Eye (tissue), 1 donor: ENCODE measurements around the gene CCDC24.

Experiments
- DNase-seq: peaks from one replicate; pipeline ENCODE4 v3.0.0-alpha.2; 2015

CCDC24 gene

GRCh38 chr1:44027320-44027719, 35.9 kb downstream of the CCDC24 start:
- DNase-seq, result no peak

DNA sequence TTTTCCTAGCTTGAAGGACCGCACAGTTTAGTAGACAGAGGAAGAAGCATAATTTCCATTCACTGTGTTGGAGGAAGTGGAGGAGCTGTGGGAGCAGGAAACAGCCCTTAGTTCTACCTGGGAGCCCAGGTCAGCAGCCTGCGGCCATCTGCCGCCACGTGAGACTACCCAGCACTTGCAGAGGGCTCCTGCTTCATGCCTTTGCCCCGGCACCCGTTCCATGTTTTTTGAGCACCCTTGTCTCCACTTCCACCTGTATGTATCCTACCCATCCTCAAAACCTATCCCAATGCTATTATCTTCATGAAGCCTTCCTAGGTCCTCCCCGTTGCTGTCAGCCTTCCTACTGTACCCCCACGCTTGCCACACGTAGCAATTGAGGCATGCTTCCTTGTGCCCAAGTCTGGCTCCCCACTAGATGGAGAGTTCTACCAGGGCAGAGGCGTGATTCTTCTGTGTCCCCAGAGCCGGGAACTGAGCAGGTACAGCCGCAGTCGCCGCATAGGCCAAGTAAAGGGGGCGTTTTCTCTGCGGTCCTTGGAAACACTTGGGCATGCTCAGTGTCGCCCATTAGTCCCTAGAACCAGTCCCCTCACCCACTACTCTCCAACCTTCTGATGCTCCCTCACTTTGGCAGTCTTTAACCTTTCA, 38.0 kb downstream of the CCDC24 start:
- DNase-seq, result no peak

DNA sequence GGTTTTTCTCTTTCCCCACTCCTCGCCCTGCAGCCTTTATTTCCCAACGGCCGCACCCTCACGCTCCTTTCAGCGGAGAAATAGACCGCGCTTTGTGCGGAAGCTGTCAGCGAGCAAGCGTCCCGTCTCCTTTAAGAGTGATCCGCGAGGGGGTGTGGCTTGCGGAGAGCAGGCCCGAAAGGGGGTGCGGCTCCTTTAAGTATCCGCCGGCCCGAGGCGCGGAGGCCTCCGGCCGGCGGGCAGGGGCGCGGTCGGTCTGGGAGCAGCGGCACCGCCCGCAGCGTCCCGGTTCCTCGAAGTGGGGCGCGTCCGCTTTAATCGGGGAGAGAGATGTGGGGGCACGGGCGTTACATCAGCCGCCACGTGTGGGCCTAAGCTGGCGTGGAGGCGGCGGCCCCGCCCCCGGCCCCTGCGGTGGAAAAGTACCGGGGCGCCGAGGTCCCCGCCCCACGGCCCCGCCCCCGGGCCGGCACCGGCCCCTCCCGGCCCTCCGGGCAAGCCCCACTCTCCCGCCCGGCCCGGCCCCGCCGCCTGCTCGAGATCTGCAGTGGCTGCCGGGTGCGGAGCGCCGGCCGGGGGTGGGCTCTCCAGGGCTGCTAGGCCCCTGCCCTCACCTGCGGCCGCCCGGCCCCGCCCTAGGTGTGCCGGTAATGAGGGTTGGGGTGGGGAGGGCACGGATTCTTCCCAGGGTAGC, 38.7 kb downstream of the CCDC24 start:
- peak; percentile 96 for DNase-seq

DNA sequence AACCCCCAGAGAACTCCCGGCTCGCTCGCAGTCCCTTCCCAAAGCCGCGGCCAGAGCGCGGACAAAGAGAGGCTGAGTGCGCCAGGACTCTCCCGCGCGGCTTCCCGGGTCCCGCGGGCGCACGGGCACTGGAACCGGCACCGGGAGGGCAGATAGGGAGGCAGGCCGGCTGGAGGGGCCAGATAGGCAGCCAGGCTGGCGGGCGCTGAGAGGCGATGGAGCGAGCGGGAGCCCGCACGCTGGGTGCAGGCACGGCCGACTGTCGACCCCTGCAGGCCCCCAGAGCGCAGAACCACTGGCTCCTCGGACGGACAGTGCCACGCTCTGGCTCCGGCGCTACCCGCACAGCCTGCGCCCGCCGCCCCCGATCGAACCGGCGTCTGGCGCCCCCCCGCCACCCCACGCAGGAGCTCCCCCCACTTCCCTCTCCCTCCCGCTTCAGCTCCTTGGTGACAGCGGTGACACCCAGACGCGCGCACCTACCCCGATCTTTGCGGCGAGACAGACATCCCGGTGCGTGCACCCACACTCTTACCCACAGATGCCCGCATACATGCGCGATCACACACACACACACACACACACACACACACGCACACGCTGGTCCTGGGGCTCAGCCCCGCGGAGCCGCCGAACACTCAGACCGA, 39.3 kb downstream of the CCDC24 start:
- DNase-seq, result peak; percentile 86

DNA sequence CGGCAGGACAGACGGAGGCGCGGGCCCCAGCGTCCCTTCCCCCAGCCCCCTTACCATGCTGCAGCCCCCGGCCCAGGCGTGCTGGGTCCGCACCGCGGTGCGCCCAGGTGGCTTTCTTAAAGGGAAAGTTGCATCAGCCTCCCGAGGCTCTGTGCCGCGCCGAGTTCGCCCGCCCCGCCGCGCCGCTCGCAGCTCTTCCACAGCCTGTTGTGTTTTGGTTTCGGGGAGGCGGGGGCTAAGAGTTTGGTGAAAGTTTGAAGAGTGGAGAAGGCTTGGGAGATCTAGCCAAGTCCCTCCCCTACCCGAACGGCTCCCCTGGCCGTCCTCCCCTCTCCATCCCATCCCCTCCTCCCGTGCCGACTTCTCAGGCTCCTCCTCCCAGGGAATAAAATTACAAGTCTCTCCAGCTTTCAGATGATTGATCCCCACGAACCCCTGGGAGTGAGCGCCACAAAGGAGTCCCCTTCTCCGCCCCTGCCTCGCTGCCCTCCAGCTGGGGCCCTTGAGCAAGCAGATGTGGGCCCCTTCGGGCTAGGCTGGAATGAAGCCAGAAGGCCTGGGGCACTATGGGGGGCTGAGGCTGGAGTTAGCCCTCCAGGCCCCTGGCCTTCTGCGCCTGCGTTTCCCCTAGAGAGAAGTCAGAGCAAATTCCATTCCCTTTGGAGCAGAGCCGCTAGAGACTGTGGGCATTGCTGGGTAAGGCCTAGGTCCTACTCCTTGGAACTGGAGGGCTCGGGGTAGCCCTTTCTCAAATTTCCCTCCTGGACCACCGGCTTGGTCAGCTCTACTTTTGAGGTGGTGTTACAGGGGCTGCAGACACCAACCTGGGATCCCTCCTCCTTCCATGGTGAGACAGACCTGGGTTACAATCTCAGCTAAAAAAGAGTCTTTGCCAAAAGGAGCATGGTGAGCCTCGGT, 40.1 kb downstream of the CCDC24 start, which contains the start of gene SLC6A9:
Gene SLC6A9, minus strand, starts transcription at position 211 of the 918 bp plus-strand sequence. CDS start 7,185 bp downstream, outside the sequence.
- DNase-seq, result peak; percentile 87

GRCh38 chr1:44032170-44032790, 40.9 kb downstream of the CCDC24 start:
- no peak for DNase-seq

DNA sequence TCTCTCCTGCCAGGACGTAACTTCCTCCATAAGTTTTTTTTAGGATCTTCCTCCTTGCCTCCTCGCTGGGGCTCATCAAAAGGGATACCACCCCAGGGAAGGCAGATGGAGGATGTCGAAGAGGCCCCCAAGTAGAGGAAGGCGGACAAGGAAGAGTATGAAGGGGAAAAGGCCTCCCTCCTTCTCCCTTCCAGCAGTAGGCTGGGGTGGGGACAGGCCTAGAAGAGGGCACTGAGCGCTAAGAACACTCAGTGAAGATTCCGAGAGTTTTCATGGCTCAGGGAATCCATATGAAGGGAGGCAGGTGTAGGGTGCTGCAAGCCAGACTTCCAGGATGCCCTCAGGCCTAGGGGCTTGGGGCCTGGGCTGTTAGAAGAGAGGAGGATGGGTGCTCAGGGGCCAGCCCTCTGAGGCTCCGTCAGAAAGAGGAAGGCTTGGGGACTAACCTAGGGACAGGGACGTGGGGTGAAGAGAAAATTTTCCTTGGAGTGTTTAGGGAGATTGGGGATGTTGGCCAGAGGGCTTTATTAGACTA, 41.7 kb downstream of the CCDC24 start:
- no peak for DNase-seq

- DNase-seq, result no peak
These were observed 42.4 kb downstream of the CCDC24 start for GRCh38 chr1:44033756-44034155.

- DNase-seq, result no peak
These were observed 43.0 kb downstream of the CCDC24 start for GRCh38 chr1:44034423-44034822.

DNA sequence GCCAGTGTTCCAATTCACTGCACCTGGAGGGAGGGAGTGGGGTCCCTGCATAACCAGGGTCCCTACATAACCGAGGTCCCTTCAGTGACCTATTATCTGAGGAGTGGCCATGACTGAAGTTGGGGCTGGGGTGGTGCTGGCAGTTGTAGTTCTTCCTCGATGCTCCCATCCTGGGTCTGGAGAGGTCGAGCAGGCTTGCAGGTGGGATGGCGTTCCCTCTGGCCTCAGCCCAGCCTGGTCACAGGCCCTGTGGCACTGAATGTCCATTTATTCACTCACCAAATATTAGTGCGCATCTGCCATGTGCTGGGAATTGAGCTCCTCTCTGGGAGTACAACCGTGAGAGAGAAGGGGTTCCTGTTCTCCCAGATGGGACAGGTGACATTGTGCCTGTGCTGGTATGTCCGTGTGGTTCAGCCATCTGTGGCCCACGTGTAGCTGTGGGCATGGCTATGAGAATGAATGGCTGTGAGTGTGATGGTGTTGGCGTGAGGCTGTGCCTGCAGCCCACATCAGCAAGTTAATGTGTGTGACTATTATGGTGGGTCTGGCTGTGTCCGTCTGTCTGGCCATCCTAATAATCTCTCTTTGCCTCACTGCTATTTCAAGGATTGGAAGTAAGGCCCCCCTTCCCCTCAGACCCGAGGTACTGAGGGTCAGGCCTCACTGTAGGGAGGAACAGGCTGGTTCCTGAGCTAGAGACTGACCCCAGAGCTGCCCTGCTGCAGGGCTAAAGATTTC, 43.7 kb downstream of the CCDC24 start:
- DNase-seq, result no peak

- no peak for DNase-seq
These were observed 44.5 kb downstream of the CCDC24 start for GRCh38 chr1:44035726-44036408.

- peak; percentile 89 for DNase-seq
These were observed 45.2 kb downstream of the CCDC24 start for GRCh38 chr1:44036409-44037139.

GRCh38 chr1:44037154-44037553, 45.8 kb downstream of the CCDC24 start:
- no peak for DNase-seq

GRCh38 chr1:44038876-44039657, 47.7 kb downstream of the CCDC24 start:
- DNase-seq, result no peak

GRCh38 chr1:44040418-44040817, 49.0 kb downstream of the CCDC24 start:
- no peak for DNase-seq

- no peak for DNase-seq
These were observed 49.4 kb downstream of the CCDC24 start for GRCh38 chr1:44040846-44041245.

- DNase-seq, result no peak
These were observed 52.0 kb downstream of the CCDC24 start for GRCh38 chr1:44043176-44044070.
